ENCODE data around the gene NELL1.

DNA sequence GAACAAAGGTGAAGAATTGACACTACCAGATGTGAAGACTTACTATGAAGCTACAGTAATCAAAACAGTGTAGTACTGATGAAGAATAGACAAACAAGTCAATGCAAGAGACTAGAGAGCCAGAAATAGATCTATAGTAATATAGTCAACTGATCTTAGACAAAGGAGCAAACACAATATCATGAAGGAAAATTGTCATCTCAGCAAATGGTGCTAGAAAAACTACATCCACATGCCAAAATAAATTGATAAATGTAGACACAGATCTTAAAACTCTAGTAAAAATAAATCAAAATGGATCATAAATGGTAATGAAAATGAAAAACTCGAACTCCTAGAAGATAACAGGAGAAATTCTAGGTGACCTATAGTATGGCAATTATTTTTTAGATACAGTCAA lies 609.5 kb downstream of the NELL1 start:
- TF ChIP-seq POLR2AphosphoS5 (IDR thresholded peaks at IDR 0.05; ENCODE audit: low read depth, low read length) (no peak), POLR2A (IDR thresholded peaks at IDR 0.05; ENCODE audit: low read depth, low read length) (no peak)
